Kidney (tissue), 11 donors: ENCODE measurements around the gene GRAP. TPM values are rescaled to one million over a fixed set of nuclear protein-coding genes. Genes with fewer than 3 reads are reported as not detected.
"Not testable (repeated sequence)": the region's sequence is repeated elsewhere in the genome, so short reads cannot be mapped to it uniquely, and the experiment has no call there.

Experiments used
- DNase-seq, 5 donors: peaks; one replicate each; pipeline ENCODE4 v3.0.0-alpha.2; 2013 to 2020
- FAIRE-seq: peaks from 2 replicates; lab custom pipeline; 2012; peaks lifted over from hg19 to GRCh38; lab: Jason Lieb, UNC
- H3K27ac ChIP-seq, 2 donors: one replicate each; pipeline ENCODE4 v1.7.0; 2013; ENCODE audit warnings: low read depth in 2 of 2, low read length in 2 of 2, inconsistent platforms in 1 of 2
- H3K27me3 ChIP-seq: one replicate; pipeline ENCODE4 v1.7.1; 2013; ENCODE audit warnings: low read length, inconsistent platforms; ENCODE audit not compliant: control insufficient read depth, insufficient read depth
- H3K36me3 ChIP-seq, 3 donors: one replicate each; pipeline versions ENCODE4 v1.7.0 to v1.7.1; 2013; ENCODE audit warnings: low read length in 3 of 3, control low read depth in 1 of 3, inconsistent platforms in 1 of 3; ENCODE audit not compliant: insufficient read depth in 3 of 3, control insufficient read depth in 2 of 3
- H3K4me1 ChIP-seq, 3 donors: one replicate each; pipeline versions ENCODE4 v1.7.0 to v1.7.1; 2013; ENCODE audit warnings: low read length in 3 of 3, inconsistent platforms in 1 of 3, low read depth in 1 of 3; ENCODE audit not compliant: control insufficient read depth in 2 of 3, insufficient read depth in 2 of 3
- H3K4me3 ChIP-seq, 3 donors: one replicate each; pipeline versions ENCODE4 v1.7.0 to v1.8.1; 2013; ENCODE audit warnings: low read length in 3 of 3, control low read depth in 1 of 3, inconsistent platforms in 1 of 3
- H3K9ac ChIP-seq, 3 donors: one replicate each; pipeline versions ENCODE4 v1.7.0 to v1.7.1; 2013; ENCODE audit warnings: low read length in 3 of 3, control low read depth in 1 of 3, inconsistent platforms in 1 of 3
- H3K9me3 ChIP-seq, 3 donors: one replicate each; pipeline versions ENCODE4 v1.7.0 to v1.7.1; 2013; ENCODE audit warnings: low read length in 3 of 3, control low read depth in 1 of 3, inconsistent platforms in 1 of 3; ENCODE audit not compliant: control insufficient read depth in 2 of 3, insufficient read depth in 1 of 3
- intact Hi-C: fragments of 100-400 bp; cut with DNase I; formaldehyde crosslinking; loops from one replicate; pipeline ENCODE4 v1.11.1; 2022
- polyA plus RNA-seq: library from polyadenylated mRNA; stranded (reverse); fragments of 350-450 nt; fragmentation: Illumina TruSeq; extraction: RNeasy Lipid Tissue Mini Kit (QIAGEN cat#74804); gene quantifications from one replicate; pipeline ENCODE4 v1.2.3, GENCODE V29; 2014; ENCODE audit warnings: low read depth, low replicate concordance; ENCODE audit not compliant: insufficient read depth
- total RNA-seq: library from RNA; stranded (reverse); fragmentation: NEBNext Ultra II Directional; extraction: Animal tissue kit (Norgen Biotek cat#: 25700); gene quantifications from one replicate; pipeline ENCODE4 v1.2.1, GENCODE V29; 2021
- donor health status: control.
- donor health status: control.
- donor health status: DM: yes; HTN: yes; CAD: no.
- donor health status: Normal renal cell carcinoma (clear cell type).

Gene GRAP
- total and polyA plus RNA-seq, 2 donors from 2014 or later, result 7.0 to 8.4 TPM

- H3K36me3 ChIP-seq, H3K27me3 ChIP-seq, H3K4me3 ChIP-seq, FAIRE-seq, H3K9me3 ChIP-seq, H3K27ac ChIP-seq, intact Hi-C loops, H3K4me1 ChIP-seq, H3K9ac ChIP-seq: not testable (repeated sequence)
- peak in 1 of 5 donors; percentile 71 for DNase-seq
Observed at GRCh38 chr17:19076398-19077192, 29.8 kb upstream of the GRAP start.

- H3K4me1 ChIP-seq, H3K36me3 ChIP-seq, H3K9me3 ChIP-seq, FAIRE-seq, intact Hi-C loops, H3K9ac ChIP-seq, DNase-seq, H3K4me3 ChIP-seq, H3K27me3 ChIP-seq, H3K27ac ChIP-seq: not testable (repeated sequence)
Observed at GRCh38 chr17:19070318-19071168, 23.8 kb upstream of the GRAP start.

- FAIRE-seq, result not testable (repeated sequence)
- DNase-seq, result peak in 2 of 5 donors; percentile 0 to 18
Observed at GRCh38 chr17:19064378-19064777, 17.6 kb upstream of the GRAP start.

GRCh38 chr17:19063326-19063956 is 16.7 kb upstream of the GRAP start:
- H3K4me3 ChIP-seq, H3K27me3 ChIP-seq, H3K9ac ChIP-seq, H3K36me3 ChIP-seq, FAIRE-seq, H3K4me1 ChIP-seq, H3K9me3 ChIP-seq, intact Hi-C loops: not testable (repeated sequence)
- peak overlapping the region in 1 of 2 donors; percentile 60 for H3K27ac ChIP-seq
- peak in 1 of 5 donors; percentile 97 for DNase-seq

More at GRCh38 chr17:19064378-19064777, 17.6 kb upstream of the GRAP start:
- H3K27me3 ChIP-seq, H3K4me3 ChIP-seq, H3K27ac ChIP-seq, H3K9ac ChIP-seq, H3K9me3 ChIP-seq, H3K4me1 ChIP-seq, H3K36me3 ChIP-seq, intact Hi-C loops: not testable (repeated sequence)

GRCh38 chr17:19062718-19063325 is 16.1 kb upstream of the GRAP start:
- H3K4me1 ChIP-seq, H3K36me3 ChIP-seq, DNase-seq, H3K27ac ChIP-seq, H3K9ac ChIP-seq, H3K9me3 ChIP-seq, intact Hi-C loops, H3K4me3 ChIP-seq, FAIRE-seq, H3K27me3 ChIP-seq: not testable (repeated sequence)

- H3K36me3 ChIP-seq, H3K27me3 ChIP-seq, H3K9ac ChIP-seq, H3K4me3 ChIP-seq, FAIRE-seq, intact Hi-C loops, H3K9me3 ChIP-seq, H3K4me1 ChIP-seq, H3K27ac ChIP-seq: not testable (repeated sequence)
- peak in 1 of 5 donors; percentile 12 for DNase-seq
Observed at GRCh38 chr17:19062009-19062717, 15.4 kb upstream of the GRAP start.

- H3K9ac ChIP-seq, H3K9me3 ChIP-seq, H3K4me3 ChIP-seq, H3K27me3 ChIP-seq, H3K36me3 ChIP-seq, DNase-seq, intact Hi-C loops, H3K4me1 ChIP-seq, H3K27ac ChIP-seq, FAIRE-seq: not testable (repeated sequence)
Observed at GRCh38 chr17:19055447-19055846, 8.7 kb upstream of the GRAP start.
